ENCODE data around the gene ZRANB3. TPM values are rescaled to one million over a fixed set of nuclear protein-coding genes. Genes with fewer than 3 reads are reported as not detected.

The ZRANB3 gene
- total and polyA plus RNA-seq, 2 of the 13 experiments (the other 11 are each of a cell fraction or from before 2014, with no cell fraction given) = 5.8 to 25.2 TPM

GRCh38 chr2:135473567-135473966, 57.5 kb downstream of the ZRANB3 start (continued):
- TF ChIP-seq BCL6 (CRISPR knock-in tag; IDR thresholded peaks at IDR 0.05) (no peak), ZNF772 (CRISPR knock-in tag; IDR thresholded peaks at IDR 0.05) (no peak), ARID2 (CRISPR knock-in tag; IDR thresholded peaks at IDR 0.05; ENCODE audit: borderline replicate concordance) (no peak)

DNA sequence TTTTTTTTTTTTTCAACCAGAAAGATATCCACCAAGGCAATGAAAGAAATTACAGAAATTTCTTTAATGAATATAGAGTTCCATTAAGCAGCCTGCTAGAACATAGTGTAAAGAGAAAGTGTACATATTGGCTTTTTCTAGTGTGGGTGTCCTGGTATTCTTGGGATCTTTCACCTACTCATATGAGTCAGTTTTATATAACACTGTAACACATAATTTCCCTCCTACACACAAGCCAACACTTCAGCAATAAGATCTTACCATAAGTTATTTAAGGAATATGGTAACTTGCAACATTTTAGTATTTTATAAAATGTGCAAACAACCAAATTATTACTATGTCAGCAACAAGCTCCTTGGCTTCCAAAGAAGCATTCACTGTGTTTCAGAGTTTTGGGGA, 59.9 kb downstream of the ZRANB3 start:
- intact Hi-C loops (cut with micrococcal nuclease; ENCODE audit: unreplicated experiment) (loop anchor here (5.0 kb wide), 1 partner anchor 61 kb away; the partner anchor contains the start of genes R3HDM1 and ZRANB3), in situ Hi-C loops (cut with HindIII; ENCODE audit: extremely low pct_ligation_motif_present, low pct_unique_long_range_greater_than_20kb) (loop anchor here (5.0 kb wide), 1 partner anchor 241 kb away; no protein-coding TSS in a partner anchor)
- Histone ChIP-seq H3K36me3 (replicated peaks in 1 of 2; ENCODE audit: control insufficient read depth in 1 of 2, insufficient read depth in 2 of 2, low read length in 2 of 2) (no peaks in the 10 kb centered on the region), H3K79me2 (ENCODE audit: insufficient read depth, low read length) (no peaks in the 10 kb centered on the region), H3K27ac (ENCODE audit: extremely low read length, insufficient read depth, low read length) (no peak overlapping the region), H3K27me3 (ENCODE audit: control insufficient read depth in 1 of 2, insufficient read depth in 2 of 2, low read length in 2 of 2) (no peaks in the 10 kb centered on the region), H3K9me3 (ENCODE audit: low read length) (no peaks in the 10 kb centered on the region), H3K9ac (ENCODE audit: insufficient read depth, low read depth, low read length) (no peak overlapping the region), H2AFZ (ENCODE audit: low read length) (no peak overlapping the region), H4K20me1 (ENCODE audit: insufficient read depth, low read length) (no peaks in the 10 kb centered on the region), H3K4me1 (ENCODE audit: insufficient read depth, low read length) (no peaks in the 10 kb centered on the region), H3K4me2 (ENCODE audit: low read depth, low read length) (no peak overlapping the region), H3K4me3 (replicated peaks in 1 of 3; ENCODE audit: insufficient read depth in 1 of 3, low read depth in 2 of 3, low read length in 3 of 3) (no peak overlapping the region)
- CTCF ChIA-PET (ENCODE audit: low intra/inter-chr PET ratio, low total read pairs) = no interaction called here
- DNase-seq (ENCODE audit: low spot score) (no peak), FAIRE-seq (no peak), ATAC-seq (no peak)
- POLR2A ChIA-PET = no interaction called here
- BruUV-seq (replicated peaks) = no TSS peak
- TF ChIP-seq GABPA (IDR thresholded peaks at IDR 0.05; ENCODE audit: low read depth, low read length) (no peak), GABPA (CRISPR knock-in tag; IDR thresholded peaks at IDR 0.05; ENCODE audit: low read depth) (no peak), SNAI1 (CRISPR knock-in tag; IDR thresholded peaks at IDR 0.05; ENCODE audit: borderline replicate concordance) (no peak), AGO1 (IDR thresholded peaks at IDR 0.05; ENCODE audit: low read depth, low read length, poor library complexity, severe bottlenecking) (no peak), SETDB1 (CRISPR knock-in tag; IDR thresholded peaks at IDR 0.05; ENCODE audit: borderline replicate concordance) (no peak), NCOA1 (CRISPR knock-in tag; IDR thresholded peaks at IDR 0.05) (no peak), ZNF713 (CRISPR knock-in tag; IDR thresholded peaks at IDR 0.05) (no peak), NR2F2 (IDR thresholded peaks at IDR 0.05; ENCODE audit: borderline replicate concordance, low read depth) (no peak), ZNF3 (CRISPR knock-in tag; IDR thresholded peaks at IDR 0.05) (no peak)
- TF ChIP-seq, protein P1, sequence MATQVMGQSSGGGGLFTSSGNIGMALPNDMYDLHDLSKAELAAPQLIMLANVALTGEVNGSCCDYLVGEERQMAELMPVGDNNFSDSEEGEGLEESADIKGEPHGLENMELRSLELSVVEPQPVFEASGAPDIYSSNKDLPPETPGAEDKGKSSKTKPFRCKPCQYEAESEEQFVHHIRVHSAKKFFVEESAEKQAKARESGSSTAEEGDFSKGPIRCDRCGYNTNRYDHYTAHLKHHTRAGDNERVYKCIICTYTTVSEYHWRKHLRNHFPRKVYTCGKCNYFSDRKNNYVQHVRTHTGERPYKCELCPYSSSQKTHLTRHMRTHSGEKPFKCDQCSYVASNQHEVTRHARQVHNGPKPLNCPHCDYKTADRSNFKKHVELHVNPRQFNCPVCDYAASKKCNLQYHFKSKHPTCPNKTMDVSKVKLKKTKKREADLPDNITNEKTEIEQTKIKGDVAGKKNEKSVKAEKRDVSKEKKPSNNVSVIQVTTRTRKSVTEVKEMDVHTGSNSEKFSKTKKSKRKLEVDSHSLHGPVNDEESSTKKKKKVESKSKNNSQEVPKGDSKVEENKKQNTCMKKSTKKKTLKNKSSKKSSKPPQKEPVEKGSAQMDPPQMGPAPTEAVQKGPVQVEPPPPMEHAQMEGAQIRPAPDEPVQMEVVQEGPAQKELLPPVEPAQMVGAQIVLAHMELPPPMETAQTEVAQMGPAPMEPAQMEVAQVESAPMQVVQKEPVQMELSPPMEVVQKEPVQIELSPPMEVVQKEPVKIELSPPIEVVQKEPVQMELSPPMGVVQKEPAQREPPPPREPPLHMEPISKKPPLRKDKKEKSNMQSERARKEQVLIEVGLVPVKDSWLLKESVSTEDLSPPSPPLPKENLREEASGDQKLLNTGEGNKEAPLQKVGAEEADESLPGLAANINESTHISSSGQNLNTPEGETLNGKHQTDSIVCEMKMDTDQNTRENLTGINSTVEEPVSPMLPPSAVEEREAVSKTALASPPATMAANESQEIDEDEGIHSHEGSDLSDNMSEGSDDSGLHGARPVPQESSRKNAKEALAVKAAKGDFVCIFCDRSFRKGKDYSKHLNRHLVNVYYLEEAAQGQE (IDR thresholded peaks at IDR 0.05; ENCODE audit: borderline replicate concordance in 1 of 2, low read depth in 1 of 2, low read length in 2 of 2) = no peak

Measured in HepG2 (cell line).